GM19328 (cell line): Measurements from ENCODE around the gene CDK5RAP2.

Experiments
- ATAC-seq: cut with Tn5 transposase; IDR thresholded peaks from one replicate; pipeline ENCODE4 v1.9.1; 2021; ENCODE audit warnings: mild to moderate bottlenecking, moderate library complexity; ENCODE audit not compliant: unreplicated experiment

The CDK5RAP2 gene

GRCh38 chr9:120405860-120406259, 174.1 kb downstream of the CDK5RAP2 start:
- no peak for ATAC-seq

GRCh38 chr9:120405134-120405533, 174.8 kb downstream of the CDK5RAP2 start:
- ATAC-seq, result no peak

- ATAC-seq, result no peak
Measured at GRCh38 chr9:120403543-120403856, 176.5 kb downstream of the CDK5RAP2 start.

- no peak for ATAC-seq
Measured at GRCh38 chr9:120402741-120403542, 177.0 kb downstream of the CDK5RAP2 start.

GRCh38 chr9:120399940-120400339, 180.0 kb downstream of the CDK5RAP2 start:
- no peak for ATAC-seq

- ATAC-seq, result no peak
Measured at GRCh38 chr9:120398286-120398685, 181.7 kb downstream of the CDK5RAP2 start.

GRCh38 chr9:120397453-120397852, 182.5 kb downstream of the CDK5RAP2 start:
- no peak for ATAC-seq

- no peak for ATAC-seq
Measured at GRCh38 chr9:120396931-120397330, 183.0 kb downstream of the CDK5RAP2 start.

- no peak for ATAC-seq
Measured at GRCh38 chr9:120396418-120396817, 183.5 kb downstream of the CDK5RAP2 start.

- ATAC-seq, result no peak
Measured at GRCh38 chr9:120395376-120395775, 184.6 kb downstream of the CDK5RAP2 start.

GRCh38 chr9:120394058-120394669, 185.8 kb downstream of the CDK5RAP2 start:
- ATAC-seq, result no peak

GRCh38 chr9:120393386-120394057, 186.4 kb downstream of the CDK5RAP2 start:
- no peak for ATAC-seq

GRCh38 chr9:120392711-120393110, 187.3 kb downstream of the CDK5RAP2 start:
- ATAC-seq, result no peak

- no peak for ATAC-seq
Measured at GRCh38 chr9:120392245-120392644, 187.7 kb downstream of the CDK5RAP2 start.

- no peak for ATAC-seq
Measured at GRCh38 chr9:120391691-120392090, 188.3 kb downstream of the CDK5RAP2 start.

- ATAC-seq, result no peak
Measured at GRCh38 chr9:120390637-120391190, 189.3 kb downstream of the CDK5RAP2 start.

- ATAC-seq, result no peak
Measured at GRCh38 chr9:120389867-120390266, 190.1 kb downstream of the CDK5RAP2 start.

GRCh38 chr9:120389300-120389699, 190.7 kb downstream of the CDK5RAP2 start:
- ATAC-seq, result no peak

- no peak for ATAC-seq
Measured at GRCh38 chr9:120388003-120388855, 191.7 kb downstream of the CDK5RAP2 start.

GRCh38 chr9:120387257-120388002, 192.5 kb downstream of the CDK5RAP2 start:
- ATAC-seq, result no peak
